AG09309 (cell line): ENCODE results near the gene CPLX1.

Source experiments
- DNase-seq: peaks from one replicate; pipeline ENCODE4 v3.0.0-alpha.2; 2010; ENCODE audit warnings: low read depth
- H3K4me3 ChIP-seq: 2 replicates; pipeline ENCODE4 v1.5.1; 2011; ENCODE audit warnings: mild to moderate bottlenecking, low read depth, low read length, moderate library complexity; ENCODE audit not compliant: control insufficient read depth
- CTCF ChIP-seq: IDR thresholded peaks from 2 replicates; pipeline ENCODE4 v1.5.1; 2011; ENCODE audit warnings: mild to moderate bottlenecking, low read depth, low read length, inconsistent platforms; ENCODE audit not compliant: insufficient read depth, control insufficient read depth; ENCODE audit errors: missing control alignments

The CPLX1 gene

GRCh38 chr4:829761-830600 lies 4.1 kb upstream of the CPLX1 start:
- no peak for DNase-seq
- TF ChIP-seq CTCF: no peak
- H3K4me3 ChIP-seq: no peak overlapping the region

GRCh38 chr4:829291-829690 lies 3.4 kb upstream of the CPLX1 start:
- DNase-seq: no peak
- no peak for TF ChIP-seq CTCF
- no peak overlapping the region for H3K4me3 ChIP-seq

GRCh38 chr4:828641-829271 lies 2.8 kb upstream of the CPLX1 start:
- H3K4me3 ChIP-seq: no peak overlapping the region
- DNase-seq: no peak
- TF ChIP-seq CTCF: peak; percentile 15

- no peak overlapping the region for H3K4me3 ChIP-seq
- no peak for TF ChIP-seq CTCF
- no peak for DNase-seq
Observed at GRCh38 chr4:827209-828081, 1.5 kb upstream of the CPLX1 start.

GRCh38 chr4:826508-827208 lies 729 bp upstream of the CPLX1 start:
- DNase-seq: no peak
- TF ChIP-seq CTCF: no peak
- no peak overlapping the region for H3K4me3 ChIP-seq
